Measurements from ENCODE around the gene IPPK. TPM values are rescaled to one million over a fixed set of nuclear protein-coding genes. Genes with fewer than 3 reads are reported as not detected.
A peak's percentile ranks its signal among the peaks of the same experiment; 100 is the strongest.
"Not testable (repeated sequence)": the region's sequence is repeated elsewhere in the genome, so short reads cannot be mapped to it uniquely, and the experiment has no call there.

Gene IPPK
- total RNA-seq, 1 donor from 2014 or later = 7.6 TPM

DNA sequence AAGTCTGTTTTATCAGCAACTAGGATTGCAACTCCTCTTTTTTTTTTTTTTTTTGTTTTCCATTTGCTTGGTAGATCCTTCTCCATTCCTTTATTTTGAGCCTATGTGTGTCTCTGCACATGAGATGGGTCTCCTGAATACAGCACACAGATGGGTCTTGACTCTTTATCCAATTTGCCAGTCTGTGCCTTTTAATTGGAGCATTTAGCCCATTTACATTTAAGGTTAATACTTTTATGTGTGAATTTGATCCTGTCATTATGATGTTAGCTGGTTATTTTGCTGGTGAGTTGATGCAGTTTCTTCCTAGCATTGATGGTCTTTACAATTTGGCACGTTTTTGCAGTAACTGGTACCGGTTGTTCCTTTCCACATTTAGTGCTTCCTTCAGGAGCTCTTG lies 98.1 kb downstream of the IPPK start:
- intact Hi-C loops (cut with micrococcal nuclease); DNase-seq; ATAC-seq: not testable (repeated sequence)

DNA sequence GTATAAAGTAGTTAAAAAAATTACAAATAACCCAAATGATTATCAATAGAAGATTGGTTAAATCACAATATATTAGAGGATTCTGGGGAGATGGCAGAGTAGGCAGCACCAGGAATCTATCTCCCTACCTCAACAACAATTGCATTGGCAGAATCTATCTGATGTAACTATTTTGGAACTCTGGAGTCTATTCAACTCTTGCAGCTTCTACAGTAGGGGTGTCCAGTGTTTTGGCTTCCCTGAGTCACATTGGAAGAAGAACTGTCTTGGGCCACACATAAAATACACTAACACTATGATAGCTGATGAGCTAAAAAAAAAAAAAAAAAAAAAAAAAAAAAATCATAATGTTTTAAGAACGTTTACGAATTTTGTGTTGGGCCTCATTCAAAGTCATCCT lies 104.9 kb downstream of the IPPK start:
- peak; percentile 58 for ATAC-seq
- intact Hi-C loops (cut with micrococcal nuclease) = no loop called here
- no peak for DNase-seq

DNA sequence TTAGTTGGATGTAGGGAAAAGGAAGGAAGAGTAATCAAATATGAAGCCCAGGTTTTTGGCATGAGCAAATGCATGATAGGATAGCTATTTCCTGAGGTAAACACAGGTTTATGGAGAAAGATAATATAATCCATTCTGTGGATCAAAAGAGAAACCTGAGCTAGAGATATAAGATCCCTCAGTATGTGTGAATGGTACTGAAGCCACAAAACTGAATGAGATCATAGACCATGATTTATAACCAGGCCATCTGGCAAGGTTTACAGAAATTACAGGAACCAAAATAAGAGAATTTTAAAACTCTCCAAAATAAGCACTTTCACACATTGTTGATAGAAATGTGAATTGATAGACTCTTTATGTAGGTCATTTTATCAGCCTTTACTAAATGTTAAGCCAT lies 105.4 kb downstream of the IPPK start:
- ATAC-seq (peak; percentile 51), DNase-seq (no peak)
- intact Hi-C loops (cut with micrococcal nuclease) = no loop called here

Other genes starting within 250 kb of the IPPK start
- gene OMD, start 245.7 kb downstream of the IPPK start, total RNA-seq = 4.4 TPM
- gene ASPN, start 187.6 kb downstream of the IPPK start, total RNA-seq = 4.5 TPM
- gene ECM2, start 134.1 kb downstream of the IPPK start, total RNA-seq = 5.3 TPM
- gene BICD2, start 94.7 kb upstream of the IPPK start, total RNA-seq = 39.2 TPM
- 4.5 TPM for gene ZNF484, start 207.9 kb upstream of the IPPK start, total RNA-seq